ENCODE results near the gene DCXR. TPM values are rescaled to one million over a fixed set of nuclear protein-coding genes. Genes with fewer than 3 reads are reported as not detected.

The DCXR gene
- total and polyA plus RNA-seq, 2 of the 4 experiments (the other 2 are of a cell fraction) = 36.6 to 139 TPM

DNA sequence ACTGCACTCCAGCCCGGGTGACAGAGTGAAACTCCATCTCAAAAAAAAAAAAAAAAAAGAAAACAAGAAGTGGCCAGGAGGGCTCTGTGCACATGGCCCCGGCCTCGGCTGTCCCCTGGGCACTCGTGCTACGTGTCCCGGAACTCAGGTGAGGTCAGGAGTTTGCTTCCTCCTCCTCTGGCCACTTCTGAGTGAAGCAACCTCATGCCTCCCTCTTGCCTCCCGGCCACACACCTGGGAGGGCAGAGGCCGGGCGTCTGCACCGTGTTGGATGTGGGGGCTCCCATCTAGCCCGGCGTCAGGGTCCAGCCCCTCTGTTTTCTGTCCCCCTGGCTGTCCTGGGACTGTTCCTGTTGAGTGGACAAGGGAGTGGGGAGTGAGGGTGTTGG, 37.9 kb downstream of the DCXR start:
- H4K20me1 ChIP-seq (ENCODE audit: insufficient read depth, low read length) = peaks cover 3% of the 10 kb centered on the region; the same call in 1 of the 2 replicates
- intact Hi-C loops (cut with micrococcal nuclease) (no loop called here), in situ Hi-C loops (cut with MboI; ENCODE audit: low sequenced_read_pairs) (no loop called here), dilution Hi-C loops (cut with HindIII; ENCODE audit: low sequenced_read_pairs, unreplicated experiment) (no loop called here)
- H3K27ac ChIP-seq (ENCODE audit: insufficient read depth, low read length) = no peak overlapping the region
- no peaks in the 10 kb centered on the region for H3K27me3 ChIP-seq (ENCODE audit: control insufficient read depth, insufficient read depth, low read length)
- no peak overlapping the region for H4K8ac ChIP-seq (ENCODE audit: low read depth in 2 of 2, low read length in 2 of 2)
- WGBS, 2 experiments (ENCODE audit: extremely low coverage in 2 of 2, insufficient read length in 1 of 2) = no CpG with 5 or more reads among the region's 12 CpGs
- ChIA-PET CTCF (no interaction called here), POLR2A (ENCODE audit: unreplicated experiment) (no interaction called here)
- BruUV-seq (replicated peaks) = no TSS peak
- H2BK5ac ChIP-seq (ENCODE audit: low read depth, low read length, poor library complexity, severe bottlenecking) = no peak overlapping the region
- DNase-seq (no peak), ATAC-seq (ENCODE audit: low read depth) (no peak)
- no peak overlapping the region for H3K56ac ChIP-seq (ENCODE audit: extremely low read depth, insufficient read depth, low read length)
- no peak overlapping the region for H3K9ac ChIP-seq (ENCODE audit: low read depth, low read length)
- no peaks in the 10 kb centered on the region for H3K9me3 ChIP-seq (ENCODE audit: control insufficient read depth, insufficient read depth, low read length)
- H2BK120ac ChIP-seq (ENCODE audit: low read depth, low read length) = no peak overlapping the region
- H3K4me2 ChIP-seq (ENCODE audit: low read depth, low read length) = no peak overlapping the region
- peaks cover 8 to 18% of the 10 kb centered on the region in 2 experiments; a peak in 2 of 4 replicates for H3K79me1 ChIP-seq (ENCODE audit: low read depth in 1 of 2, low read length in 2 of 2)
- no peak overlapping the region for H2BK15ac ChIP-seq (ENCODE audit: low read depth, low read length)
- H2BK20ac ChIP-seq (ENCODE audit: low read depth, low read length) = no peak overlapping the region
- TF ChIP-seq RAD21 (IDR thresholded peaks at IDR 0.05; ENCODE audit: low read length) = no peak
- TF ChIP-seq FOS (IDR thresholded peaks at IDR 0.05; ENCODE audit: low read depth, low read length) = no peak
- TF ChIP-seq BHLHE40 (IDR thresholded peaks at IDR 0.05; ENCODE audit: low read depth, low read length) = no peak
- TF ChIP-seq MXI1 (IDR thresholded peaks at IDR 0.05; ENCODE audit: borderline replicate concordance, low read depth, low read length) = no peak
- no peak for TF ChIP-seq RCOR1 (IDR thresholded peaks at IDR 0.05; ENCODE audit: insufficient replicate concordance, low read length)
- TF ChIP-seq, protein P1, sequence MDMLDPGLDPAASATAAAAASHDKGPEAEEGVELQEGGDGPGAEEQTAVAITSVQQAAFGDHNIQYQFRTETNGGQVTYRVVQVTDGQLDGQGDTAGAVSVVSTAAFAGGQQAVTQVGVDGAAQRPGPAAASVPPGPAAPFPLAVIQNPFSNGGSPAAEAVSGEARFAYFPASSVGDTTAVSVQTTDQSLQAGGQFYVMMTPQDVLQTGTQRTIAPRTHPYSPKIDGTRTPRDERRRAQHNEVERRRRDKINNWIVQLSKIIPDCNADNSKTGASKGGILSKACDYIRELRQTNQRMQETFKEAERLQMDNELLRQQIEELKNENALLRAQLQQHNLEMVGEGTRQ (IDR thresholded peaks at IDR 0.05; ENCODE audit: low read depth, low read length) = no peak
- TF ChIP-seq CHD1 (IDR thresholded peaks at IDR 0.05; ENCODE audit: low read depth, low read length) = no peak
- no peak for TF ChIP-seq MAFK (IDR thresholded peaks at IDR 0.05; ENCODE audit: low read depth, low read length)
- TF ChIP-seq, protein P2, sequence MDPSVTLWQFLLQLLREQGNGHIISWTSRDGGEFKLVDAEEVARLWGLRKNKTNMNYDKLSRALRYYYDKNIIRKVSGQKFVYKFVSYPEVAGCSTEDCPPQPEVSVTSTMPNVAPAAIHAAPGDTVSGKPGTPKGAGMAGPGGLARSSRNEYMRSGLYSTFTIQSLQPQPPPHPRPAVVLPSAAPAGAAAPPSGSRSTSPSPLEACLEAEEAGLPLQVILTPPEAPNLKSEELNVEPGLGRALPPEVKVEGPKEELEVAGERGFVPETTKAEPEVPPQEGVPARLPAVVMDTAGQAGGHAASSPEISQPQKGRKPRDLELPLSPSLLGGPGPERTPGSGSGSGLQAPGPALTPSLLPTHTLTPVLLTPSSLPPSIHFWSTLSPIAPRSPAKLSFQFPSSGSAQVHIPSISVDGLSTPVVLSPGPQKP (IDR thresholded peaks at IDR 0.05; ENCODE audit: borderline replicate concordance, low read depth, low read length) = no peak
- TF ChIP-seq, protein P3, sequence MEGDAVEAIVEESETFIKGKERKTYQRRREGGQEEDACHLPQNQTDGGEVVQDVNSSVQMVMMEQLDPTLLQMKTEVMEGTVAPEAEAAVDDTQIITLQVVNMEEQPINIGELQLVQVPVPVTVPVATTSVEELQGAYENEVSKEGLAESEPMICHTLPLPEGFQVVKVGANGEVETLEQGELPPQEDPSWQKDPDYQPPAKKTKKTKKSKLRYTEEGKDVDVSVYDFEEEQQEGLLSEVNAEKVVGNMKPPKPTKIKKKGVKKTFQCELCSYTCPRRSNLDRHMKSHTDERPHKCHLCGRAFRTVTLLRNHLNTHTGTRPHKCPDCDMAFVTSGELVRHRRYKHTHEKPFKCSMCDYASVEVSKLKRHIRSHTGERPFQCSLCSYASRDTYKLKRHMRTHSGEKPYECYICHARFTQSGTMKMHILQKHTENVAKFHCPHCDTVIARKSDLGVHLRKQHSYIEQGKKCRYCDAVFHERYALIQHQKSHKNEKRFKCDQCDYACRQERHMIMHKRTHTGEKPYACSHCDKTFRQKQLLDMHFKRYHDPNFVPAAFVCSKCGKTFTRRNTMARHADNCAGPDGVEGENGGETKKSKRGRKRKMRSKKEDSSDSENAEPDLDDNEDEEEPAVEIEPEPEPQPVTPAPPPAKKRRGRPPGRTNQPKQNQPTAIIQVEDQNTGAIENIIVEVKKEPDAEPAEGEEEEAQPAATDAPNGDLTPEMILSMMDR (conservative IDR thresholded peaks at IDR 0.05; ENCODE audit: low read depth, low read length) = no peak
- TF ChIP-seq SMC3 (IDR thresholded peaks at IDR 0.05; ENCODE audit: low read depth, low read length) = no peak
- peaks cover 14% of the 10 kb centered on the region for H3K4me1 ChIP-seq (ENCODE audit: control insufficient read depth, insufficient read depth, low read length)
- H3K23ac ChIP-seq (ENCODE audit: low read depth, low read length) = no peak overlapping the region
- H4K91ac ChIP-seq (ENCODE audit: insufficient read depth, low read depth, low read length) = no peak overlapping the region
- peaks cover 6% of the 10 kb centered on the region; the same call in 1 of the 2 replicates for H3K36me3 ChIP-seq (ENCODE audit: control insufficient read depth, insufficient read depth, low read length)
- H3K14ac ChIP-seq (replicated peaks; ENCODE audit: low read depth, low read length) = no peak overlapping the region
- H2AK5ac ChIP-seq (ENCODE audit: low read depth, low read length) = no peak overlapping the region
- H3K4me3 ChIP-seq (ENCODE audit: insufficient read depth, low read depth, low read length) = no peak overlapping the region
- no peak overlapping the region for H3K4ac ChIP-seq (ENCODE audit: low read depth, low read length)
- no peak overlapping the region for H4K5ac ChIP-seq (ENCODE audit: low read depth, low read length)
- H2AFZ ChIP-seq (replicated peaks; ENCODE audit: low read length, poor library complexity) = no peak overlapping the region
- peaks cover 9% of the 10 kb centered on the region; the same call in 1 of the 2 replicates for H3K9me1 ChIP-seq (ENCODE audit: insufficient read depth, low read length)
- H3K18ac ChIP-seq (ENCODE audit: low read depth, low read length) = no peak overlapping the region
- H2AK9ac ChIP-seq (replicated peaks; ENCODE audit: low read depth, low read length, poor library complexity) = no peak overlapping the region

Measured in IMR-90 (cell line).